HEK293 (cell line): ENCODE measurements around the gene ACOT9.

Source experiments
- YY1 ChIP-seq: fragments of 450-650 bp; formaldehyde crosslinking; IDR thresholded peaks from 2 replicates; pipeline ENCODE4 v1.5.1; 2018; ENCODE audit warnings: missing biosample characterization, missing genetic modification characterization
- TF ChIP-seq, protein P1 (sequence below): fragments of 450-650 bp; formaldehyde crosslinking; IDR thresholded peaks from 2 replicates; pipeline ENCODE4 v1.5.1; 2017; ENCODE audit warnings: missing biosample characterization, mild to moderate bottlenecking, missing genetic modification characterization, moderate library complexity
- TF ChIP-seq, protein P2 (sequence below): fragments of 450-650 bp; formaldehyde crosslinking; IDR thresholded peaks from 2 replicates; pipeline ENCODE4 v1.5.1; 2016; ENCODE audit warnings: missing biosample characterization, missing genetic modification characterization
- TF ChIP-seq, protein P3 (sequence below): fragments of 450-650 bp; formaldehyde crosslinking; IDR thresholded peaks from 2 replicates; pipeline ENCODE4 v1.5.1; 2016; ENCODE audit warnings: missing biosample characterization, missing genetic modification characterization

DNA sequence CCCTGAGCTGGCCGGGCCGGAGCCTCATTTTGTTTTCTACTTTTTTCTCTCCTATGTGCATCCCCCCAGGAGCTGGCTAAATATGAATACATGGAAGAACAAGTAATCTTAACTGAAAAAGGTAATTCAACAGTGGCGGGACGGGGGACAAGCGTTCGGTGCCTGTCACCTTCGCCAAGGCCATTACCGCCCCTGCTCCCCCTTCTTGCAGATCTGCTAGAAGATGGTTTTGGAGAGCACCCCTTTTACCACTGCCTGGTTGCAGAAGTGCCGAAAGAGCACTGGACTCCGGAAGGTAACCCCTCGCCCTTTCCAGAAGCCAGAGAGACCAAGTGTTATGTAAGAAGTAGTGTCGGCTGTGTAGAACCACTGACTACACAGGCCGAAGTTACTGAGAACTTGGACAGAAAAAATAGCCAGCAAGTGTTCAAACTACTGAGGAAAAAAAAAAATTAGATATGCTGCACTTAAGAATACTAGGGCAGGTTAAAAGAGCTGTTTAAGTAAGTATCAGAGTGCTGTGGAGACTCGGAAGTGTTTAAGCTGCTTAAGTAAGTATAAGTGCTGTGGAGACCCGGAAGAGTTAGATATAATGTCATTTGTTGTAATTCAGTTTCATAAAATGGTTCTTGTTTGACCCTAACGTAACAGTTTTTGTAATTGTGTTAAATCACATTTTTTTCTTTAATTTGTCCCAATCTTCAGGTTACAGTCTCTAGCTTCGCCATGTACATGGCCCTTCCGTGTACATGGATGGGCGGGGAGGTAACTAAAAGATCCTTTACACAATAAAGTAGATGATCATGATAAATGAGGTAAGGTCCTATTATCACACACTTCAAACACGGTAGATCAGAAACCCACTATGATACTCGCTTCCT is 40.8 kb upstream of the ACOT9 start:
- TF ChIP-seq, protein P1, sequence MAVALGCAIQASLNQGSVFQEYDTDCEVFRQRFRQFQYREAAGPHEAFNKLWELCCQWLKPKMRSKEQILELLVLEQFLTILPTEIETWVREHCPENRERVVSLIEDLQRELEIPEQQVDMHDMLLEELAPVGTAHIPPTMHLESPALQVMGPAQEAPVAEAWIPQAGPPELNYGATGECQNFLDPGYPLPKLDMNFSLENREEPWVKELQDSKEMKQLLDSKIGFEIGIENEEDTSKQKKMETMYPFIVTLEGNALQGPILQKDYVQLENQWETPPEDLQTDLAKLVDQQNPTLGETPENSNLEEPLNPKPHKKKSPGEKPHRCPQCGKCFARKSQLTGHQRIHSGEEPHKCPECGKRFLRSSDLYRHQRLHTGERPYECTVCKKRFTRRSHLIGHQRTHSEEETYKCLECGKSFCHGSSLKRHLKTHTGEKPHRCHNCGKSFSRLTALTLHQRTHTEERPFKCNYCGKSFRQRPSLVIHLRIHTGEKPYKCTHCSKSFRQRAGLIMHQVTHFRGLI (tag by site-specific recombination), result no peak
- TF ChIP-seq YY1 (tag by site-specific recombination), result no peak
- TF ChIP-seq, protein P2, sequence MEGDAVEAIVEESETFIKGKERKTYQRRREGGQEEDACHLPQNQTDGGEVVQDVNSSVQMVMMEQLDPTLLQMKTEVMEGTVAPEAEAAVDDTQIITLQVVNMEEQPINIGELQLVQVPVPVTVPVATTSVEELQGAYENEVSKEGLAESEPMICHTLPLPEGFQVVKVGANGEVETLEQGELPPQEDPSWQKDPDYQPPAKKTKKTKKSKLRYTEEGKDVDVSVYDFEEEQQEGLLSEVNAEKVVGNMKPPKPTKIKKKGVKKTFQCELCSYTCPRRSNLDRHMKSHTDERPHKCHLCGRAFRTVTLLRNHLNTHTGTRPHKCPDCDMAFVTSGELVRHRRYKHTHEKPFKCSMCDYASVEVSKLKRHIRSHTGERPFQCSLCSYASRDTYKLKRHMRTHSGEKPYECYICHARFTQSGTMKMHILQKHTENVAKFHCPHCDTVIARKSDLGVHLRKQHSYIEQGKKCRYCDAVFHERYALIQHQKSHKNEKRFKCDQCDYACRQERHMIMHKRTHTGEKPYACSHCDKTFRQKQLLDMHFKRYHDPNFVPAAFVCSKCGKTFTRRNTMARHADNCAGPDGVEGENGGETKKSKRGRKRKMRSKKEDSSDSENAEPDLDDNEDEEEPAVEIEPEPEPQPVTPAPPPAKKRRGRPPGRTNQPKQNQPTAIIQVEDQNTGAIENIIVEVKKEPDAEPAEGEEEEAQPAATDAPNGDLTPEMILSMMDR (tag by site-specific recombination), result no peak
- TF ChIP-seq, protein P3, sequence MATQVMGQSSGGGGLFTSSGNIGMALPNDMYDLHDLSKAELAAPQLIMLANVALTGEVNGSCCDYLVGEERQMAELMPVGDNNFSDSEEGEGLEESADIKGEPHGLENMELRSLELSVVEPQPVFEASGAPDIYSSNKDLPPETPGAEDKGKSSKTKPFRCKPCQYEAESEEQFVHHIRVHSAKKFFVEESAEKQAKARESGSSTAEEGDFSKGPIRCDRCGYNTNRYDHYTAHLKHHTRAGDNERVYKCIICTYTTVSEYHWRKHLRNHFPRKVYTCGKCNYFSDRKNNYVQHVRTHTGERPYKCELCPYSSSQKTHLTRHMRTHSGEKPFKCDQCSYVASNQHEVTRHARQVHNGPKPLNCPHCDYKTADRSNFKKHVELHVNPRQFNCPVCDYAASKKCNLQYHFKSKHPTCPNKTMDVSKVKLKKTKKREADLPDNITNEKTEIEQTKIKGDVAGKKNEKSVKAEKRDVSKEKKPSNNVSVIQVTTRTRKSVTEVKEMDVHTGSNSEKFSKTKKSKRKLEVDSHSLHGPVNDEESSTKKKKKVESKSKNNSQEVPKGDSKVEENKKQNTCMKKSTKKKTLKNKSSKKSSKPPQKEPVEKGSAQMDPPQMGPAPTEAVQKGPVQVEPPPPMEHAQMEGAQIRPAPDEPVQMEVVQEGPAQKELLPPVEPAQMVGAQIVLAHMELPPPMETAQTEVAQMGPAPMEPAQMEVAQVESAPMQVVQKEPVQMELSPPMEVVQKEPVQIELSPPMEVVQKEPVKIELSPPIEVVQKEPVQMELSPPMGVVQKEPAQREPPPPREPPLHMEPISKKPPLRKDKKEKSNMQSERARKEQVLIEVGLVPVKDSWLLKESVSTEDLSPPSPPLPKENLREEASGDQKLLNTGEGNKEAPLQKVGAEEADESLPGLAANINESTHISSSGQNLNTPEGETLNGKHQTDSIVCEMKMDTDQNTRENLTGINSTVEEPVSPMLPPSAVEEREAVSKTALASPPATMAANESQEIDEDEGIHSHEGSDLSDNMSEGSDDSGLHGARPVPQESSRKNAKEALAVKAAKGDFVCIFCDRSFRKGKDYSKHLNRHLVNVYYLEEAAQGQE (tag by site-specific recombination), result peak; percentile 11; the same call in 1 of the 2 replicates
